ENCODE measurements around the gene RNF227. TPM values are rescaled to one million over a fixed set of nuclear protein-coding genes. Genes with fewer than 3 reads are reported as not detected.
"Not testable (repeated sequence)": the region's sequence is repeated elsewhere in the genome, so short reads cannot be mapped to it uniquely, and the experiment has no call there.

RNF227 gene
- total and polyA plus RNA-seq, 10 of the 15 experiments (the other 5 are each of a cell fraction or from before 2014, with no cell fraction given) = 0.49 to 5.0 (median 1.3) TPM

- TF ChIP-seq, protein P1, sequence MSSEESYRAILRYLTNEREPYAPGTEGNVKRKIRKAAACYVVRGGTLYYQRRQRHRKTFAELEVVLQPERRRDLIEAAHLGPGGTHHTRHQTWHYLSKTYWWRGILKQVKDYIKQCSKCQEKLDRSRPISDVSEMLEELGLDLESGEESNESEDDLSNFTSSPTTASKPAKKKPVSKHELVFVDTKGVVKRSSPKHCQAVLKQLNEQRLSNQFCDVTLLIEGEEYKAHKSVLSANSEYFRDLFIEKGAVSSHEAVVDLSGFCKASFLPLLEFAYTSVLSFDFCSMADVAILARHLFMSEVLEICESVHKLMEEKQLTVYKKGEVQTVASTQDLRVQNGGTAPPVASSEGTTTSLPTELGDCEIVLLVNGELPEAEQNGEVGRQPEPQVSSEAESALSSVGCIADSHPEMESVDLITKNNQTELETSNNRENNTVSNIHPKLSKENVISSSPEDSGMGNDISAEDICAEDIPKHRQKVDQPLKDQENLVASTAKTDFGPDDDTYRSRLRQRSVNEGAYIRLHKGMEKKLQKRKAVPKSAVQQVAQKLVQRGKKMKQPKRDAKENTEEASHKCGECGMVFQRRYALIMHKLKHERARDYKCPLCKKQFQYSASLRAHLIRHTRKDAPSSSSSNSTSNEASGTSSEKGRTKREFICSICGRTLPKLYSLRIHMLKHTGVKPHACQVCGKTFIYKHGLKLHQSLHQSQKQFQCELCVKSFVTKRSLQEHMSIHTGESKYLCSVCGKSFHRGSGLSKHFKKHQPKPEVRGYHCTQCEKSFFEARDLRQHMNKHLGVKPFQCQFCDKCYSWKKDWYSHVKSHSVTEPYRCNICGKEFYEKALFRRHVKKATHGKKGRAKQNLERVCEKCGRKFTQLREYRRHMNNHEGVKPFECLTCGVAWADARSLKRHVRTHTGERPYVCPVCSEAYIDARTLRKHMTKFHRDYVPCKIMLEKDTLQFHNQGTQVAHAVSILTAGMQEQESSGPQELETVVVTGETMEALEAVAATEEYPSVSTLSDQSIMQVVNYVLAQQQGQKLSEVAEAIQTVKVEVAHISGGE (CRISPR knock-in tag; IDR thresholded peaks at IDR 0.05) = no peak
- TF ChIP-seq BMI1 (IDR thresholded peaks at IDR 0.05; ENCODE audit: borderline replicate concordance) = no peak
- TF ChIP-seq ZNF592 (IDR thresholded peaks at IDR 0.05) = no peak
- no peak for TF ChIP-seq ATF2 (IDR thresholded peaks at IDR 0.05; ENCODE audit: low read length)
- no peak for TF ChIP-seq ZNF24 (IDR thresholded peaks at IDR 0.05)
- no peak for TF ChIP-seq SRF (IDR thresholded peaks at IDR 0.05; ENCODE audit: low read depth in 2 of 2, low read length in 2 of 2)
- no peak for TF ChIP-seq MLLT1 (IDR thresholded peaks at IDR 0.05)
- no peak for TF ChIP-seq KLF5 (IDR thresholded peaks at IDR 0.05; ENCODE audit: partially characterized antibody)
- no peak for TF ChIP-seq POLR2A (IDR thresholded peaks at IDR 0.05; ENCODE audit: low read depth, low read length)
These were observed 39.5 kb upstream of the RNF227 start (continued) for GRCh38 chr17:7955414-7956227.

DNA sequence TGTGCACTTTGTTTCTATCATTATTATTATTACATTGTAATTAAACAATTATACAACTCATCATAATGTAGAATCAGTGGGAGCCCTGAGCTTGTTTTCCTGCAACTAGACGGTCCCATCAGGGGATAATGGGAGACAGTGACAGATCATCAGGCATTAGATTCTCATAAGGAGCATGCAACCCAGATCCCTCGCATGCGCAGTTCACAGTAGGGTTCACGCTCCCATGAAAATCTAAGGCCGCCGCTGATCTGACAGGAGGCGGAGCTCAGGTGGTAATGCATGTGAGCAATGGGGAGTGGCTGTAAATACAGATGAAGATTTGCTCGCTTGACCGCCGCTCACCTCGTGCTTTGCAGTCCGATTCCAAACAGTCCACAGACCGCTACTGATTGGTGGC lies 37.2 kb upstream of the RNF227 start:
- POLR2A ChIA-PET = interaction anchor here (2.4 kb wide), 1 partner anchor 20 kb away, joined by 12 read pairs; the partner anchor contains the start of genes CNTROB and TRAPPC1
- DNase-seq (ENCODE audit: low read depth, low spot score); BruUV-seq (replicated peaks); H4K20me1 ChIP-seq (ENCODE audit: control insufficient read depth, insufficient read depth); H3K9me3 ChIP-seq (replicated peaks; ENCODE audit: control insufficient read depth, insufficient read depth, low read length); ATAC-seq; H3K27ac ChIP-seq (ENCODE audit: control insufficient read depth, insufficient read depth); H3K9ac ChIP-seq (ENCODE audit: control insufficient read depth, insufficient read depth, low read length); H3K27me3 ChIP-seq (replicated peaks in 1 of 2; ENCODE audit: control insufficient read depth in 2 of 2, insufficient read depth in 2 of 2, low read length in 1 of 2); H3K4me3 ChIP-seq; FAIRE-seq; H2AFZ ChIP-seq (ENCODE audit: control insufficient read depth, low read depth, low read length); H3K36me3 ChIP-seq (ENCODE audit: control insufficient read depth in 2 of 2, insufficient read depth in 2 of 2, low read length in 1 of 2); in situ Hi-C loops (cut with MboI); H3K4me2 ChIP-seq (ENCODE audit: control insufficient read depth, insufficient read depth); intact Hi-C loops (cut with micrococcal nuclease; ENCODE audit: unreplicated experiment); H3K79me2 ChIP-seq (ENCODE audit: control insufficient read depth, insufficient read depth, low read length): not testable (repeated sequence)
- WGBS (ENCODE audit: insufficient coverage, insufficient replicate concordance, low lambda C conversion rate, missing lambda C conversion rate) = 97% methylated on average over 13 of the region's 13 CpGs
- peaks cover 12% of the 10 kb centered on the region for H3K4me1 ChIP-seq (ENCODE audit: control insufficient read depth, insufficient read depth, low read length)
- SMC1A ChIA-PET (ENCODE audit: uncharacterized antibody, unreplicated experiment) = interaction anchor here (0.9 to 1.5 kb wide), 3 partner anchors 37 to 93 kb away, joined by 3 to 4 read pairs (median 3); no protein-coding TSS in a partner anchor
- RAD21 ChIA-PET (ENCODE audit: unreplicated experiment) = interaction anchor here (1.5 kb wide), 1 partner anchor 9 kb away, joined by 3 read pairs; no protein-coding TSS in a partner anchor
- CTCF ChIA-PET = interaction anchor here (0.7 to 1.8 kb wide), 5 partner anchors 20 to 127 kb away, joined by 3 to 4 read pairs (median 4); partner anchors contain the start of genes CNTROB, RNF227 and TRAPPC1

Data from GM12878 (cell line).